K562 (cell line): Measurements from ENCODE around the gene ATG7. TPM values are rescaled to one million over a fixed set of nuclear protein-coding genes. Genes with fewer than 3 reads are reported as not detected.
A peak's percentile ranks its signal among the peaks of the same experiment; 100 is the strongest.

Experiments used
- ATAC-seq: fragments of 200-7000 bp; cut with Tn5 transposase; 3 replicates; pipeline ENCODE4 v1.9.1; 2020; ENCODE audit warnings: moderate library complexity
- BruUV-seq: library from RNA; stranded (reverse); fragments of 400-500 nt; replicated peaks from 2 replicates; lab custom pipeline; 2021; lab: Mats Ljungman, UMichigan
- CTCF ChIA-PET: fragments of 300-600 bp; formaldehyde crosslinking; extraction: SDS; loops from one replicate; lab custom pipeline; 2021; ENCODE audit warnings: low intra/inter-chr PET ratio; lab: Yijun Ruan, JAX
- POLR2A ChIA-PET: fragments of 300-600, 350-650 bp; sonication (Branson Sonifier 250); formaldehyde crosslinking; extraction: SDS; loops from one replicate; lab custom pipeline; 2021; ENCODE audit warnings: antibody characterized with exemption, inconsistent platforms; lab: Yijun Ruan, JAX
- DNase-seq, 4 experiments: peaks; one replicate each; pipeline versions ENCODE4 v3.0.0 to v3.0.0-alpha.2; 2011 to 2018; ENCODE audit warnings: low spot score in 3 of 4, mixed read lengths in 3 of 4; ENCODE audit errors: extremely low read depth in 1 of 4
- FAIRE-seq: peaks from 2 replicates; lab custom pipeline; 2011; peaks lifted over from hg19 to GRCh38; lab: Jason Lieb, UNC
- H2AFZ ChIP-seq: 2 replicates; pipeline ENCODE4 v1.6.0; 2011; ENCODE audit warnings: low read depth, low read length, control low read depth, inconsistent platforms
- H3K27ac ChIP-seq: fragments of 200-600 bp; 3 replicates; pipeline ENCODE4 v1.8.0; 2011; ENCODE audit warnings: low read depth, mild to moderate bottlenecking, control low read depth, inconsistent platforms, low read length, moderate library complexity, mixed read lengths; ENCODE audit errors: extremely low read depth
- H3K27me3 ChIP-seq, 2 experiments: fragments of 300-600 bp in 1 of 2; 2 replicates in 1 of 2; 3 replicates in 1 of 2; pipeline versions ENCODE4 v1.6.0 to v1.8.0; 2011; ENCODE audit warnings: inconsistent platforms in 2 of 2, low read length in 2 of 2, mild to moderate bottlenecking in 1 of 2, mixed read lengths in 1 of 2, moderate library complexity in 1 of 2; ENCODE audit not compliant: control insufficient read depth in 2 of 2, insufficient read depth in 2 of 2
- H3K36me3 ChIP-seq: fragments of 300-600 bp; 3 replicates; pipeline ENCODE4 v1.8.0; 2011; ENCODE audit warnings: mild to moderate bottlenecking, low read length, inconsistent platforms; ENCODE audit not compliant: control insufficient read depth, insufficient read depth
- H3K4me1 ChIP-seq, 2 experiments: fragments of 200-600 bp in 1 of 2; replicated peaks in 1 of 2; 2 replicates in 1 of 2; 3 replicates in 1 of 2; pipeline versions ENCODE4 v1.5.1 to v1.8.0; 2011; ENCODE audit warnings: inconsistent platforms in 2 of 2, low read length in 2 of 2, mild to moderate bottlenecking in 1 of 2, mixed read lengths in 1 of 2, moderate library complexity in 1 of 2; ENCODE audit not compliant: control insufficient read depth in 2 of 2, insufficient read depth in 2 of 2
- H3K4me2 ChIP-seq: 2 replicates; pipeline ENCODE4 v1.6.1; 2011; ENCODE audit warnings: low read length, control low read depth, inconsistent platforms, mixed read lengths; ENCODE audit not compliant: insufficient read depth
- H3K4me3 ChIP-seq: fragments of 200-600 bp; sonication (generic), shearing (Covaris generic); 2 replicates; pipeline ENCODE4 v1.5.1; 2016; ENCODE audit warnings: control low read depth, inconsistent platforms
- H3K79me2 ChIP-seq: fragments of 200-600 bp; 3 replicates; pipeline ENCODE4 v1.8.0; 2011; ENCODE audit warnings: low read length, inconsistent platforms; ENCODE audit not compliant: control insufficient read depth, insufficient read depth
- H3K9ac ChIP-seq, 2 experiments: 2 replicates each; pipeline versions ENCODE4 v1.6.0 to v1.6.1; 2011; ENCODE audit warnings: low read depth in 2 of 2, low read length in 2 of 2, control low read depth in 1 of 2, inconsistent platforms in 1 of 2, mild to moderate bottlenecking in 1 of 2, mixed read lengths in 1 of 2; ENCODE audit not compliant: insufficient read depth in 1 of 2
- H3K9me1 ChIP-seq: one replicate; pipeline ENCODE4 v1.6.0; 2011; ENCODE audit warnings: inconsistent platforms, mild to moderate bottlenecking, low read length, moderate library complexity; ENCODE audit not compliant: control insufficient read depth, insufficient read depth
- H3K9me3 ChIP-seq: replicated peaks from 2 replicates; pipeline ENCODE4 v1.5.1; 2011; ENCODE audit warnings: low read depth, low read length, inconsistent platforms; ENCODE audit not compliant: control insufficient read depth, insufficient read depth
- H4K20me1 ChIP-seq: replicated peaks from 2 replicates; pipeline ENCODE4 v1.6.1; 2011; ENCODE audit warnings: low read length, inconsistent platforms, mixed read lengths; ENCODE audit not compliant: control insufficient read depth, insufficient read depth
- MAZ ChIP-seq, 2 experiments: fragments of 450-650 bp in 1 of 2; sonication (generic) in 1 of 2; formaldehyde crosslinking; IDR thresholded peaks in 1 of 2; conservative IDR thresholded peaks in 1 of 2; 2 replicates each; pipeline versions ENCODE4 v1.4.0 to v1.5.0; 2020; ENCODE audit warnings: mild to moderate bottlenecking in 1 of 2, missing genetic modification reagents in 1 of 2
- PHF21A ChIP-seq: fragments of 450-650 bp; IDR thresholded peaks from 2 replicates; pipeline ENCODE4 v1.6.1; 2017; ENCODE audit warnings: low read depth, borderline replicate concordance
- POLR2G ChIP-seq: fragments of 200-400 bp; formaldehyde crosslinking; IDR thresholded peaks from 2 replicates; pipeline ENCODE4 v1.6.1; 2017; ENCODE audit warnings: low read depth, mild to moderate bottlenecking, antibody characterized with exemption, low read length, moderate library complexity
- RBM39 ChIP-seq: fragments of 200-400 bp; formaldehyde crosslinking; optimal IDR thresholded peaks from 2 replicates; pipeline ENCODE3; 2018; ENCODE audit warnings: low read depth, low read length
- WGBS: fragments of 100-300 bp; shearing (Covaris generic); methylation state at CpG from one replicate; pipeline ENCODE4 v1.1.6; 2016; ENCODE audit warnings: low coverage, mixed read lengths; ENCODE audit not compliant: insufficient coverage; ENCODE audit errors: missing lambda C conversion rate; 5-methylcytosine and 5-hydroxymethylcytosine counted together
- in situ Hi-C: fragments of 300-500 bp; cut with MboI; formaldehyde crosslinking; loops from 4 replicates; pipeline ENCODE4 v1.15.0; 2018; ENCODE audit warnings: inconsistent platforms, mixed read lengths
- intact Hi-C: fragments of 100-400 bp; cut with micrococcal nuclease; formaldehyde crosslinking; loops from 2 replicates; pipeline ENCODE4 v1.14.2; 2022
- polyA plus RNA-seq, 8 experiments: library from polyadenylated mRNA; depleted of rRNA in 4 of 8; stranded (reverse) in 5 of 8; unstranded in 3 of 8; fragments of >200 nt; fragmentation: Nextera tagmentation in 2 of 8; fragmentation: Illumina TruSeq in 1 of 8; extraction: Ambion mirVana in 2 of 8; extraction: Trizol in 1 of 8; gene quantifications; 2 replicates each; pipeline versions ENCODE4 v1.2.1 to v1.2.3, GENCODE V29; 2011 to 2014; ENCODE audit warnings: inconsistent platforms in 1 of 8, missing spikeins in 1 of 8
- total RNA-seq, 7 experiments: library from RNA; depleted of rRNA in 6 of 7; stranded (reverse); fragments of >200 nt in 6 of 7; fragmentation: Illumina TruSeq in 2 of 7; extraction: Trizol in 2 of 7; gene quantifications; 2 replicates each; pipeline versions ENCODE4 v1.2.1 to v1.2.3, GENCODE V29; 2011 to 2021; ENCODE audit warnings: low replicate concordance in 1 of 7

ATG7 gene
- total and polyA plus RNA-seq, 9 of the 15 experiments (the other 6 are each of a cell fraction or from before 2014, with no cell fraction given) = 18.3 to 45.3 (median 33.6) TPM

- TF ChIP-seq MAZ (CRISPR knock-in tag; conservative IDR thresholded peaks at IDR 0.05 in 1 of 2, IDR thresholded peaks at IDR 0.05 in 1 of 2) = no peak
- TF ChIP-seq POLR2G = peak; percentile 37; the same call in 1 of the 2 replicates
- no peak for TF ChIP-seq RBM39
- no peak for TF ChIP-seq PHF21A
- TF ChIP-seq, all 486 proteins: peak for 1
- POLR2A ChIA-PET = interaction anchor here (0.5 to 1.1 kb wide), 3 partner anchors 15 to 292 kb away, joined by 3 to 4 read pairs (median 3); no protein-coding TSS in a partner anchor
- no peak for ATAC-seq
These were observed 281.4 kb downstream of the ATG7 start for GRCh38 chr3:11553436-11554235.

More at GRCh38 chr3:11553436-11554235, 281.4 kb downstream of the ATG7 start:
- Histone ChIP-seq H3K9me1 (no peaks in the 10 kb centered on the region), H3K27me3 (no peaks in the 10 kb centered on the region), H4K20me1 (no peaks in the 10 kb centered on the region), H2AFZ (no peak overlapping the region), H3K79me2 (no peaks in the 10 kb centered on the region), H3K9ac (peak overlapping the region in 1 of 2 experiments; percentile 51; a peak in 2 of 4 replicates), H3K4me3 (no peak overlapping the region), H3K4me1 (peaks cover 0 to 6% of the 10 kb centered on the region in 2 experiments; a peak in 2 of 5 replicates), H3K4me2 (no peak overlapping the region), H3K27ac (no peak overlapping the region), H3K9me3 (no peaks in the 10 kb centered on the region), H3K36me3 (peaks cover 3% of the 10 kb centered on the region; the same call in 1 of the 3 replicates)
- 64% methylated on average over 17 of the region's 17 CpGs for WGBS
- DNase-seq = no peak
- CTCF ChIA-PET = no interaction called here
- in situ Hi-C loops (no loop called here), intact Hi-C loops (no loop called here)
- no TSS peak for BruUV-seq
- FAIRE-seq = no peak
